Ovary (tissue), 3 donors: ENCODE measurements around the gene PAGR1.

ENCODE experiments used
- POLR2A ChIP-seq: fragments of 450-650 bp; IDR thresholded peaks from one replicate; pipeline ENCODE4 v1.6.1; 2017; ENCODE audit warnings: antibody characterized with exemption, mild to moderate bottlenecking, moderate library complexity
- TF ChIP-seq, protein P1 (sequence below), 3 donors: fragments of 450-650 bp in 2 of 3; fragments of 200-600 bp in 1 of 3; IDR thresholded peaks; one replicate each; pipeline versions ENCODE4 v1.5.1 to v1.8.0; 2016 to 2022; ENCODE audit warnings: antibody characterized with exemption in 3 of 3, mild to moderate bottlenecking in 1 of 3
- donor health status: DM: no; HTN: no; CAD: no.

GRCh38 chr16:29815793-29816693 lies at the start of gene PAGR1:
- TF ChIP-seq, protein P1, sequence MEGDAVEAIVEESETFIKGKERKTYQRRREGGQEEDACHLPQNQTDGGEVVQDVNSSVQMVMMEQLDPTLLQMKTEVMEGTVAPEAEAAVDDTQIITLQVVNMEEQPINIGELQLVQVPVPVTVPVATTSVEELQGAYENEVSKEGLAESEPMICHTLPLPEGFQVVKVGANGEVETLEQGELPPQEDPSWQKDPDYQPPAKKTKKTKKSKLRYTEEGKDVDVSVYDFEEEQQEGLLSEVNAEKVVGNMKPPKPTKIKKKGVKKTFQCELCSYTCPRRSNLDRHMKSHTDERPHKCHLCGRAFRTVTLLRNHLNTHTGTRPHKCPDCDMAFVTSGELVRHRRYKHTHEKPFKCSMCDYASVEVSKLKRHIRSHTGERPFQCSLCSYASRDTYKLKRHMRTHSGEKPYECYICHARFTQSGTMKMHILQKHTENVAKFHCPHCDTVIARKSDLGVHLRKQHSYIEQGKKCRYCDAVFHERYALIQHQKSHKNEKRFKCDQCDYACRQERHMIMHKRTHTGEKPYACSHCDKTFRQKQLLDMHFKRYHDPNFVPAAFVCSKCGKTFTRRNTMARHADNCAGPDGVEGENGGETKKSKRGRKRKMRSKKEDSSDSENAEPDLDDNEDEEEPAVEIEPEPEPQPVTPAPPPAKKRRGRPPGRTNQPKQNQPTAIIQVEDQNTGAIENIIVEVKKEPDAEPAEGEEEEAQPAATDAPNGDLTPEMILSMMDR (IDR thresholded peaks at IDR 0.05) = peak; percentile 86 to 93 (median 92)
- peak; percentile 78 for TF ChIP-seq POLR2A
